CD4-positive, alpha-beta T cell treated with Interleukin-12 subunit alpha and Interleukin-12 subunit beta, for 1 hour (primary cell): Measurements from ENCODE around the gene LRRC28.

Experiments used
- DNase-seq: peaks from one replicate; pipeline ENCODE4 v3.0.0-alpha.2; 2020

Gene LRRC28

GRCh38 chr15:99250001-99250400 is 1.3 kb upstream of the LRRC28 start:
- DNase-seq, result no peak

DNA sequence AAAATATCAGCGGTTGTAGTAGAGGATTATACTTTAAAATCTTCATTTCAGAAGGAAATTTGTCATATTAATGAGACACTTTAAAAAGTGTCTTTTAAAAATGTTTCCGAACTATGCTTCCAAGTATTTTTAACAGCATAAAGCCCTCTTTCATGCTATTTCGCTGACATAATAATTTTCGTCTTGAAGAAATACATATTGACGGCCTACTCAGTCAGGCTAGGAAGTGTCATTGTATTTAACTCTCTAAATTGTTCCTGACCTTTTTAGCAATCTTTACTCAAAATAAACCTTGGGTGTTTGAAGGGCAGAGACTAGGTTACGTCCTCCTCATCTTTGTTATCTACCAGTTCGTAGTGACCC is 806 bp upstream of the LRRC28 start:
- no peak for DNase-seq

- no peak for DNase-seq
Observed at GRCh38 chr15:99252326-99252725, 1.0 kb downstream of the LRRC28 start.

GRCh38 chr15:99253381-99254090 is 2.3 kb downstream of the LRRC28 start:
- no peak for DNase-seq

- DNase-seq, result no peak
Observed at GRCh38 chr15:99257107-99257750, 5.9 kb downstream of the LRRC28 start.

DNA sequence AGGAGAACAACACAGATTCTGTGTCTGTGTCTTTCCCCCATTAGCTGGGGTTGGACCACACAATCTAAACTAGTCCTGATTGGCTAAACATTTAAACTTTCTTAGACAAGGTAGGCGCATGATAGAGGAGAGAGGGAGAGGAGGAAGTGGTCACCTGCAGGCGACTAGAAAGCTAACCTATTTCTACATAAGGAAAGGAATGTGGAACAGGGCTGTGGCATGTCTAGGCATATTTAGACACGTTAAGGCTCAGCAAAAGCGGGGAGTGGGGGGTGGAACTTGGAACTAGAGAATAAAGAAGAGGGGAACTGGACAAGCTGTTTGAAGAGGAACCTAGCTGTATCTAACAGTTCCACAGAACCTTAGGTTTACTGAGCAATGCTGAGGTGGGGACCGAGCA is 12.8 kb downstream of the LRRC28 start:
- no peak for DNase-seq

DNA sequence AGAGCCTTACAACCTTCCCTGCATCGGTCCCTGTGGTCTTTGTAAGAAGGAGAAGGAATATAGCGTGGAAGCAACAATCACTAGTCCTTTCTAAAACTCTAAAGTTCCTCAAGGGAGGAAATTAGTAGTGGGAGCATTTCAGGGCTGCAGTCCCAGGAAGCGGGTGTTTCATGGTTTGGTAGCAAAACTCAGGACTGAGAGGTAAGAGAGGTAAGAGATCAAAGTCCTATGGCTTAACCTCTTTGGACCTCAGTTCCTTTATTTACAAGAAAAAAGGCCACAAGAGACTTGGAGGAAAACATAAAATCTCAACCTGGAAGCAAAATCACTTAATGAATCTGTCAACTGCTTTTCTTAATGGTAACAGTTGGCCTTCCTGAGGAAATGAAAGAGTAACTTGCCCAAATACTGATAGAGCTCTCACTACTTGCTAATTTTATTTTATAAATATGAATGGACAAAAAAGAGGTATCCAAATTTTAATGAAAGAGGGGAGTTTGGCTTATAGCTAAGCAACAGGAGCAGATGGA is 14.3 kb downstream of the LRRC28 start:
- no peak for DNase-seq

DNA sequence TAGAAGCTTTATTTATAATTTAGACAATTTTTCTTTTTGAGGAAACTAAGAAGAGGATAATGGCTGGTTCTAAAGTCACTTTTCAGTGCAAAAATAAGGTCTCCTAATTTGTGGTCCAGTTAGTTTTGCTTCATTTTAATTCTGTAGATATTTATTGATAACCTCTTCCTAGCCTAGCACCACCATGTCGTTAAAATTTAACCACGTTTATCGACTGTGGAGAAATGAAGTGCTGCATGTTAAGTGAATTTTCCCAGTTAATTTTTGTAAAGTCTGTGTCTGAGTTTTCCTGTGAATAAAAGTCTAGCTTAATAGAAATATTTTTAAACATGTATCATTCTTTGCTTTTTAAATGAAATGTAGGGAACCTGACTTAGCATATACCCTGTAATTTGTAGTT is 16.7 kb downstream of the LRRC28 start:
- DNase-seq, result no peak

- no peak for DNase-seq
Observed at GRCh38 chr15:99268431-99268830, 17.1 kb downstream of the LRRC28 start.

GRCh38 chr15:99273801-99274200 is 22.5 kb downstream of the LRRC28 start:
- DNase-seq, result no peak

DNA sequence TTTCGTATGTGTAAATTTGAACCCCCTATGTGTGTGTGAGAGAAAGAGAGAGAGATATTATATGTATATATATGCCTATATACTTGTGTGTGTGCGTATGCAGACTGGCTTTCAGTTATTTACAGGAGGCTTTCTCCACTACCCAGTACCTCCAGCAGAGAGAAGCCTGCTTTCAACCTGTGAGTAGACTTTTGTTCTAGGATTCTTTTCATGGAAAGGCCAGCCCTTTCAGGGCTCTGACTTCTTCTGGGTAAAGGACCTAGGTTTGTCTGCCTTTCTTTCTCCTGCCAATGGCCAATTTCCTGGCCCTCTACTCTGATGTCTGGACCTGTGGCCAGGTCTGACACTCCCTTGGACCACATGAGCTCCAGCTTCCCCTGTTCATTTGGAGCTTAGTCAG is 23.8 kb downstream of the LRRC28 start:
- DNase-seq, result no peak

DNA sequence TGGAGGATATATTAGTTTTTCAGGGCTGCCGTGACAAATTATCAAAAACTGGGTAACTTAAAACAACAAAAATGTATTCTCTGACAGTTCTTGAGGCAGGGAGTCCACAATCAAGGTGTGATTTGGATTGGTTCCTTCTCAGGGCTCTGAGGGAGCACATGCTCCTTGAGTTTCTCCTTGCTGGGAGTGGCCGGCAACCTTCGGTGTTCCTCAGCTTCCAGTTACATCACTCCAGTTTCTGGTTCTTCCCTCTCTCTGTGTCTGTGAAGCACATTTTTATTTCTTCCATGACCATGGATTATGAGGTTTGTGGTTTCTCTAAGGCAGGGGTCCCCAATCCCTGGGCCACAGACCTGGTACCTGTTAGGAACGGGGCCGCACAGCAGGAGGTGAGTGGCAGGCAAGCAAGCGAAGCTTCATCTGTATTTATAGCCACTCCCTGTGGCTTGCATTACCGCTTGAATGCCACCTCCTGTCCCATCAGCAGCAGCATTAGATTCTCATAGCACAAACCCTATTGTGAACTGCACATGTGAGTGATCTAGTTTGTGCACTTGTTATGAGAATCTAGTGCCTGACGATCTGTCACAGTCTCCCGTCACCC is 24.3 kb downstream of the LRRC28 start:
- DNase-seq, result no peak

DNA sequence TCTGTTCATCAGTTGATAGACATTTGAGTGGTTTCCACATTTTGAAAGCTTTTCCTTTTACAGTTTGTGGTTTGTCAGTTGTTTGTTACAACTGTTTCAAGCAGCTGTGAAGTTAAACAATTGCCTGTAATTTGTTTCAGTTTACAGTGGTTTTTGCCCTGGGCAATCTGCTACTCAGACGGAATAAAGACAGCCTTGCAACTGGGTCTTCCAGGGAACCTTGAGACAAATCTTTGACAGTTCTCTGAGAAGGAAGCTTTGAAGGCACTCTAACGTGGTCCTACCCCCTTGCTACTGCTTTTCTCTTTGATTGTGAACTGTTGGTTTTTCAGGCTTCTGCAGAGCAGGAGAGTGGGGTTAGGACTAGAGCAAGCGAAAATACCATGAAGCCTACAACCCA is 28.0 kb downstream of the LRRC28 start:
- no peak for DNase-seq

DNA sequence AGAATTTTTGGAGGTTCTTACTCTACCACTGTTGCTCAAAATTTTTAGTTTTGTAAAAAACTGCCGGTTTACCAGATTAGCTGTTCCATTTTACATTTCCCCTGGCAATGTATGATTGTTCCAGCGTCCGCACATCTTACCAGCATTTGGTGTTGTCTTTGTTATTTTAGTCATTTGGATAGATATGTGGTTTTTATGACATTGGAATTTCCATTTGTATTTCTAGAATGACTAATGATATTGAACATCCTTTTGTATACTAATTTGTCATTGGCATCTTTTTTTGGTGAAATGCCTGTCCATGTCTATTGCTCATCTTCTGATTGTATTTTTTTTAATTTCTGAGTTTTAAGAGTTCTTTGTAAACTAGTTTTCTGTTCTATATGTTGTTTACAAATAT is 28.5 kb downstream of the LRRC28 start:
- no peak for DNase-seq

GRCh38 chr15:99282121-99282520 is 30.8 kb downstream of the LRRC28 start:
- DNase-seq, result no peak

DNA sequence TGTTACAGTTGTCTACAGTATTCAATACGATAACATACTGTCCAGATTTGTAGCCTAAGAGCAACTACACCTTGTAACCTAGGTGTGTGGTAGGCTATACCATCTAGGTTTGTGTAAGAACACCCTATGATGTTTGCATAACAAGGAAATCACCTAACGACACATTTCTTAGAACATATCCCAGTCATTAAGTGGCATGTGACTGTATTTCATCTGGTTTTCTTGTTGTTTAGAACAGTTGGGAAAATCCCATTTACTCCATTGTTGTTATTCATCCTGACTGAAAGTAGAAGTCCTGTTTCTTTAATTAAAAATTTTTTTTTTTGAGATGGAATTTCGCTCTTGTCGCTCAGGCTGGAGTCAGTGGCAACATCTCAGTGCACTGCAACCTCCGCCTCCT is 31.3 kb downstream of the LRRC28 start:
- no peak for DNase-seq

DNA sequence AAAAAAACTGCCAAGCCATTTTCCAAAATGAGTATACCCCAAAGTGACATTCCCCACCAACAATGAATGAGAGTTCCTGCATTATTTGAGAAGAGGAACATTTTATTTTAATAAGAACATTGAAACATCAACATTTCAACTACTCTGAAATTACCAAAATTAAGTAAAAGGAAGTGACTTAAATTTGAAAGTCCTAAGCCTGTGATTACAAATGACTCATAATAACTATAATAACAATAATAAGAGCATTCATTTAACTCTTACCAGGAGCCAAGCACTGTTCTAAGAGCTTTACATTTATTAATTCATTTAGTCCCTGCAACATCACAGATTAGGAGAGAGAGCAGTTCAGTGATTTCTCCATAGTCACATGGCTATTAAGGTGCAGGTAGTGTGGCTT is 32.4 kb downstream of the LRRC28 start:
- DNase-seq, result no peak

- no peak for DNase-seq
Observed at GRCh38 chr15:99291643-99292042, 40.4 kb downstream of the LRRC28 start.

DNA sequence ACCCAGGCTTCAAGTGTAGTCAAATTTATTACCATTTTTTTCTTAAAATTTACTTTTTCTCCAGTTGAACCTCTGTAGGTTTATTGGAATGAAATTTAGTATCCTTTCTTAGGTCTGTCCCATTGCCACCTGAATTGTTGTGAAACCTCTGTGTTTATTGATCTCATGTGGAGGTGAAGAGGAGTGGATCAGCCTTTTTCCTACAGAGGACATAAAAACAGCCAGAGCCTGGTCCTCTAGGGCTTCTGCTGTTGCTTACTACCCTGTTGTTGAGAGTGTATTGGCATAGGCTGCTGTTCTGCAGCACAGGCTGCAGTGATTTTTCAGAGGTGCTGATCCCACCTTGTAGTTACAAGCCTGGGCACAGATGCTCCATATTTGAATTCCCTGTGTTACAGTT is 44.6 kb downstream of the LRRC28 start:
- DNase-seq, result no peak

GRCh38 chr15:99296386-99296785 is 45.1 kb downstream of the LRRC28 start:
- DNase-seq, result no peak

DNA sequence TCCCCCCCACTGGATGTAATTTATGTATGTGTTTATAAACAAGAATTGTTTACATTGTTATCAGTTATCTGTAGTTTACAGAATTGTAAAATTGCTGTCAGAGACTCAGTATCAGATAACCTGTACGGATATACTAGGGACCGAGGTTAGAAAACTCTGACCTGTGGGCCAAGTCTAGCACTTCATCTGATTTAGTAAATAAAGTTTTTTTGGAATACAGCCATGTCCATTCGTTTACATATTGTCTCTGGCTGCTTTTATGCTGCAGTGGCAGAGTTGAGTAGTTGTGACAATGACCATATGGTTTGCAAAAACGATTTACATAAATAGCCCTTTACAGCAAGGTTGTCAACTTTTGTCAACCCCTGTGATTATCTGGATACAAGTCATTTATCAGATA is 52.6 kb downstream of the LRRC28 start:
- no peak for DNase-seq

DNA sequence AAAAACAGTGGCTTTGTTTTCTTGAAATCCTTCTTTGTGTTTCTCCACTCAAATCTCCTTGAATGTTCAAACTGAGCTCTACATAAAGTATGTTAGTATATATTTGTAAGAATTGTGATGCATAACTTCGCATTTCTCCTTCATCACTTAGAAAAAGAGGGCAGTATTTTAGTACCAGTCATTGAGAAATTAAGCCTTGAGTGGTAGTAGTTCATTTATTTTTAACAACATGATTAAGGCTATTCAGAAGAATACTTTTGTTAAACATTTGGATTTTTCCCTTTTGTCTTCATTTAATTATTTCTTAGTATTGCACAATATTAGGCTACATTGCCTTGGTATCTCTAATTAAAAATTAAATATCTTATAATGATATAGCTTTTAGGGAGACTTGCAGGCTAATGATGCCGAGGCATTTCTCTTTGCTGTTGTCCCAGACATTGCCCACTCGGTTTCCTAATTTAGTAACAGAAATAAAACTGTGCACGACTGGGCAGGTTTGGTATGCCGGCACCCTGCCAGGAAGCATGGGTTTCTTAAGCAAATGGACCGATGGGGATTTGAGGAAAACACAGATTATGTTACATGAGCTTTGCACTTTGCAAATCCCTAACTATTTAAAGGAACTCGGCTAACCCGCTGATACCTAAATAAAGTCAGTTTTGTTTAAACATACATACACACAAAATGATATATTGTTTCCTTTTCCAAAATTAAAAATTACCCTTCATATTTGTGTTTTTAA is 54.7 kb downstream of the LRRC28 start:
- no peak for DNase-seq

GRCh38 chr15:99306694-99307338 is 55.5 kb downstream of the LRRC28 start:
- DNase-seq, result no peak
